Neural progenitor cell (in vitro differentiated cells): ENCODE data around the gene ANKS4B.

Source experiments
- EZH2 ChIP-seq: fragments of 200-600 bp; sonication (generic); IDR thresholded peaks from 2 replicates; pipeline ENCODE4 v1.6.1; 2017; ENCODE audit warnings: antibody characterized with exemption, mild to moderate bottlenecking, moderate library complexity
- EZH2phosphoT487 ChIP-seq: fragments of 200-600 bp; sonication (generic); IDR thresholded peaks from 2 replicates; pipeline ENCODE4 v1.6.1; 2017; ENCODE audit warnings: antibody characterized with exemption
- TF ChIP-seq, protein P1 (sequence below): fragments of 200-600 bp; sonication (generic); IDR thresholded peaks from 2 replicates; pipeline ENCODE4 v1.5.1; 2017; ENCODE audit warnings: antibody characterized with exemption, mild to moderate bottlenecking

DNA sequence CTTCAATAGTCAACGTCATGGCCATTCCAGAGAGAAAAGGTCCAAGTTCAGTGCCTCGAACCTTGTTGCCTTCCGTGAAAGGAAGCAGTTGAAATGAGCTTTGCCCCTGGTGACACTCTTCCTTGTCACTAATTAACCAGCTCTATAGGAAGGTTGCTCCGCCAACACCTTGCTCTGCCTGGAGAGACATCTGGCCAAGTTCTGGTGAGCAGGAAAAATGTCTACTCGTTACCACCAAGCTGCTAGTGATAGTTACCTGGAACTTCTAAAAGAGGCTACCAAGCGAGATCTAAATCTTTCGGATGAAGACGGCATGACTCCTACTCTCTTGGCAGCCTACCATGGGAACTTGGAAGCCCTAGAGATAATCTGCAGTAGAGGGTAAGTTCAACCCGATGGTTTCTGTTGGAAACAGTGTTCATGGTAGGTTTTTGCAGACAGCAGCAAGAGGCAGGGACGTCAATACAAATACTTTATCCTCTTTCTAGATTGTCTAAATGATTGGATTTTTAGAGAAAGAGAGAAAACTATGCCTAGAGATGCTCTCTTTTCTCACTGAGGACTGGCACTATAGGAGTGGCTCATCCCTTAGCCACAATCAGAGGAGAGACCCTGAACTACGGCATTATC, at the start of gene ANKS4B:
- TF ChIP-seq, protein P1, sequence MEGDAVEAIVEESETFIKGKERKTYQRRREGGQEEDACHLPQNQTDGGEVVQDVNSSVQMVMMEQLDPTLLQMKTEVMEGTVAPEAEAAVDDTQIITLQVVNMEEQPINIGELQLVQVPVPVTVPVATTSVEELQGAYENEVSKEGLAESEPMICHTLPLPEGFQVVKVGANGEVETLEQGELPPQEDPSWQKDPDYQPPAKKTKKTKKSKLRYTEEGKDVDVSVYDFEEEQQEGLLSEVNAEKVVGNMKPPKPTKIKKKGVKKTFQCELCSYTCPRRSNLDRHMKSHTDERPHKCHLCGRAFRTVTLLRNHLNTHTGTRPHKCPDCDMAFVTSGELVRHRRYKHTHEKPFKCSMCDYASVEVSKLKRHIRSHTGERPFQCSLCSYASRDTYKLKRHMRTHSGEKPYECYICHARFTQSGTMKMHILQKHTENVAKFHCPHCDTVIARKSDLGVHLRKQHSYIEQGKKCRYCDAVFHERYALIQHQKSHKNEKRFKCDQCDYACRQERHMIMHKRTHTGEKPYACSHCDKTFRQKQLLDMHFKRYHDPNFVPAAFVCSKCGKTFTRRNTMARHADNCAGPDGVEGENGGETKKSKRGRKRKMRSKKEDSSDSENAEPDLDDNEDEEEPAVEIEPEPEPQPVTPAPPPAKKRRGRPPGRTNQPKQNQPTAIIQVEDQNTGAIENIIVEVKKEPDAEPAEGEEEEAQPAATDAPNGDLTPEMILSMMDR = no peak
- TF ChIP-seq EZH2phosphoT487 = no peak
- no peak for TF ChIP-seq EZH2
